Activated naive CD4-positive, alpha-beta T cell treated with anti-CD3 and anti-CD28 coated beads, Interleukin-2, amount 50 U/mL, for 72 hours (primary cell): ENCODE results near the gene ZNF587. TPM values are rescaled to one million over a fixed set of nuclear protein-coding genes. Genes with fewer than 3 reads are reported as not detected.
A peak's percentile ranks its signal among the peaks of the same experiment; 100 is the strongest.

Source experiments
- ATAC-seq, 2 donors: fragments of 150-1000 bp; cut with Tn5 transposase; 2 replicates each; pipeline ENCODE4 v1.10.0; 2021; ENCODE audit warnings: mild to moderate bottlenecking in 2 of 2, moderate library complexity in 2 of 2
- DNase-seq, 2 donors: peaks; one replicate each; pipeline ENCODE4 v3.0.0; 2021 to 2022; ENCODE audit warnings: low spot score in 2 of 2
- H3K27ac Mint-ChIP-seq, 2 donors: one replicate each; pipeline ENCODE4 v1.8.0; 2022; ENCODE audit warnings: mild to moderate bottlenecking in 2 of 2, mixed read lengths in 2 of 2
- H3K36me3 Mint-ChIP-seq, 2 donors: one replicate each; pipeline ENCODE4 v1.8.0; 2022; ENCODE audit warnings: mixed read lengths in 2 of 2
- H3K9me3 Mint-ChIP-seq, 2 donors: one replicate each; pipeline ENCODE4 v1.8.0; 2022; ENCODE audit warnings: mixed read lengths in 2 of 2
- total RNA-seq, 2 donors: library from RNA; stranded (reverse); gene quantifications; one replicate each; pipeline ENCODE4 v1.2.3, GENCODE V29; 2022

The ZNF587 gene
- total RNA-seq, 2 donors from 2014 or later: 28.7 to 36.6 TPM

DNA sequence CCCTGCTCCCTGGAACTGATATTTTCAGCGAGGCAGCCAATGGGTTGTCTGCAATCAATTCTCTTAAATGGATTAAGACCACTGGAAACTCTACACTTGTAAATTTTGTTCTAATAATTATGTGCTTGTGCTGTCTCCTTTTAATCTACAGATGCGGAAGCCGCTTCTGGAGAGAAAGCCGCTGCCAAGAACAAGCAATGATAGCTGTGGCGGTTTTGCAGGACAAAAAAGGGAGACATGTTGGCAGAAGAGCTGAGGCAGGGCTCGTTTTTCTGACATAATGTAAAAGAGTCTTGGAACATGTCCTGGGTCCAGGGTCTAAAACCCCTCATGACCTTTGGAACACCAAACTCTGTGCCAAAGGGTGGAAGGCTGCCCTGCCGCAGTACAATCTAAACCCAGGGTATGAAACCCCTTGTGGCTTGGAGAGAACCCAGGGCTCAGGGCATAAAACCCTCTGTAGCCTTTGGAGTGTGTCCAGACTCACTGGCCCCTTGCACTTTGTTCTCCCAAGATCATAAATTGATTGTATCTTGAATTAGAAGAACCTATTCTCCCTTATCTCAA, 54.0 kb downstream of the ZNF587 start:
- H3K27ac Mint-ChIP-seq: peak overlapping the region in 1 of 2 donors; percentile 35
- H3K36me3 Mint-ChIP-seq: peaks cover 38 to 70% of the 10 kb centered on the region in 2 donors
- ATAC-seq: no peak
- DNase-seq: no peak
- peaks cover 29 to 30% of the 10 kb centered on the region in 2 donors for H3K9me3 Mint-ChIP-seq

DNA sequence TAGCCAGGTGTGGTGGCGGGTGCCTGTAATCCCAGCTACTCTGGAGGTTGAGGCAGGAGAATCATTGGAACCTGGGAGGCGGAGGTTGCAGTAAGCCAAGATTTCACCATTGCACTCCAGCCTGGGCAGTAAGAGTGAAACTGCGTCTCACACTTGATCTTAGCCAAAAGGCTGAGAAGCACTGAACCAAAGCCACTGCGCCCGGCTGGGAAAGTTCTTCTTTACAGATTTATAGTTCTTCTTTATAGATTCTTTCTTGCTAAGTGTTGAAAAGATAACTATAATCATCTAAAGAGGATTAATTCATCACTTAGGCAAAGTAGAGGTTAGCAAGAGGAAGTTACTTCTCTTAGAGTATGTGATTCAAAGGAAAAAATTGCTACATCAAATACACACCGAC, 55.6 kb downstream of the ZNF587 start:
- Mint-ChIP-seq H3K27ac (no peak overlapping the region), H3K36me3 (peaks cover 50 to 78% of the 10 kb centered on the region in 2 donors), H3K9me3 (peaks cover 29 to 30% of the 10 kb centered on the region in 2 donors)
- DNase-seq (no peak), ATAC-seq (no peak)

DNA sequence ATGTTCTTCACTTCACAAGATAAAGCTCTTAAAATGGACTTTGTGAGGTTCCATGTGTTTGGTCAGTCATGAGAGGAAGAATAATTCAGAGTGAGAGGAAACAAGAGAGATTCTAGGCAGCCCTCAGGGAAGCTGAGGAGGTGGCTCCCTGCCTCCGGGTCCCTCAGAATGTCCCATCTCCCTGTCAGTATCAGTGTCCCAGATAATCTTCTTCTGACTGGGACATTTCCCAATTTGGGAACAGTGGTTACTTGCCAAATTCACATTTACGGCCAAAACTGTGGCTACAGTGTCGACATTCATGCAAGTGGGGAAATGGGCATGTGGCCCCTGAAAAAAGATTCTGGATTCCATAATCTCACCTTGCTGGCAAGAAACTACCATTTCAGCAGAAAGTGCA, 57.7 kb downstream of the ZNF587 start:
- Mint-ChIP-seq H3K9me3 (peaks cover 39% of the 10 kb centered on the region in 2 donors), H3K36me3 (peaks cover 70 to 81% of the 10 kb centered on the region in 2 donors), H3K27ac (no peak overlapping the region)
- DNase-seq (no peak), ATAC-seq (no peak)

GRCh38 chr19:57914531-57914930, 64.9 kb downstream of the ZNF587 start:
- DNase-seq (no peak), ATAC-seq (no peak)
- Mint-ChIP-seq H3K9me3 (peaks cover 31 to 51% of the 10 kb centered on the region in 2 donors), H3K36me3 (peaks cover 81 to 83% of the 10 kb centered on the region in 2 donors), H3K27ac (peak overlapping the region in 1 of 2 donors; percentile 61)

Other genes starting within 250 kb of the ZNF587 start
- 1 to 10 TPM; 3.9 to 5.4 TPM for gene ZNF530, start 250.0 kb upstream of the ZNF587 start, total RNA-seq
- gene ZNF134, start 235.6 kb upstream of the ZNF587 start, total RNA-seq: 1 to 10 TPM; 4.2 to 6.7 TPM
- gene ZNF211, start 216.7 kb upstream of the ZNF587 start, total RNA-seq: 10 to 100 TPM in 1 of 2 donors, 1 to 10 TPM in 1; 9.8 to 12.0 TPM
- under 1 TPM in 1 of 2 donors, not detected in 1; 0.18 TPM for gene ZSCAN4, start 180.9 kb upstream of the ZNF587 start, total RNA-seq
- gene ZNF551, start 167.9 kb upstream of the ZNF587 start, total RNA-seq: 1 to 10 TPM; 4.8 to 9.6 TPM
- 1 to 10 TPM in 1 of 2 donors, under 1 TPM in 1; 0.62 to 2.1 TPM for gene ZNF154, start 140.7 kb upstream of the ZNF587 start, total RNA-seq
- gene ZNF671, start 122.2 kb upstream of the ZNF587 start, total RNA-seq: 1 to 10 TPM; 7.1 to 7.5 TPM
- 1 to 10 TPM; 7.3 to 9.6 TPM for gene ZNF776, start 103.0 kb upstream of the ZNF587 start, total RNA-seq
- 10 to 100 TPM; 16.1 to 21.3 TPM for gene ZNF586, start 80.2 kb upstream of the ZNF587 start, total RNA-seq
- gene ZNF552, start 34.9 kb upstream of the ZNF587 start, total RNA-seq: 1 to 10 TPM; 6.2 to 7.1 TPM
- 10 to 100 TPM in 1 of 2 donors, 1 to 10 TPM in 1; 9.2 to 20.9 TPM for gene ZNF587B, start 19.6 kb upstream of the ZNF587 start, total RNA-seq
- 10 to 100 TPM; 12.1 to 18.1 TPM for gene ZNF814, start 39.2 kb downstream of the ZNF587 start, total RNA-seq
- gene ZNF417, start 66.7 kb downstream of the ZNF587 start, total RNA-seq: 10 to 100 TPM; 13.7 to 16.8 TPM
- 1 to 10 TPM; 2.4 to 3.1 TPM for gene ZNF418, start 85.5 kb downstream of the ZNF587 start, total RNA-seq
- gene ZNF256, start 97.8 kb downstream of the ZNF587 start, total RNA-seq: 1 to 10 TPM; 5.0 to 6.0 TPM
- gene C19orf18, start 124.7 kb downstream of the ZNF587 start, total RNA-seq: under 1 TPM in 1 of 2 donors, not detected in 1; 0.56 TPM
- gene ZNF606, start 153.0 kb downstream of the ZNF587 start, total RNA-seq: 1 to 10 TPM; 3.2 to 9.1 TPM
- not detected for gene ZSCAN1, start 184.2 kb downstream of the ZNF587 start, total RNA-seq
- gene ZNF135, start 209.4 kb downstream of the ZNF587 start, total RNA-seq: under 1 TPM; 0.58 to 0.82 TPM
- gene ZSCAN18, start 248.4 kb downstream of the ZNF587 start, total RNA-seq: 10 to 100 TPM; 22.8 to 25.6 TPM